Activated CD8-positive, alpha-beta memory T cell treated with anti-CD3 and anti-CD28 coated beads, Interleukin-2, amount 50 U/mL, for 4 hours (primary cell): ENCODE measurements around the gene TCAIM.

Source experiments
- DNase-seq: peaks from one replicate; pipeline ENCODE4 v3.0.0-alpha.2; 2020

TCAIM gene, protein sequence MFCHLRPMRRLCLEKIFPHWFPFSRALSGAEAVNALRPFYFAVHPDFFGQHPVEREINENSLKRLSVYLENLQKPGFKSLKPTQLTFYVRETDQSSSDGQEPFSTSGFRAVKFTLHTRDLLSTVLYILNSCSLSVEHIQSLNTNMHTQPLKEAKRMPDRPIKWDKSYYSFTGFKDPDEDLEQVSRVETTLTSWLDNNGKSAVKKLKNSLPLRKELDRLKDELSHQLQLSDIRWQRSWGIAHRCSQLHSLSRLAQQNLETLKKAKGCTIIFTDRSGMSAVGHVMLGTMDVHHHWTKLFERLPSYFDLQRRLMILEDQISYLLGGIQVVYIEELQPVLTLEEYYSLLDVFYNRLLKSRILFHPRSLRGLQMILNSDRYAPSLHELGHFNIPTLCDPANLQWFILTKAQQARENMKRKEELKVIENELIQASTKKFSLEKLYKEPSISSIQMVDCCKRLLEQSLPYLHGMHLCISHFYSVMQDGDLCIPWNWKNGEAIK

DNA sequence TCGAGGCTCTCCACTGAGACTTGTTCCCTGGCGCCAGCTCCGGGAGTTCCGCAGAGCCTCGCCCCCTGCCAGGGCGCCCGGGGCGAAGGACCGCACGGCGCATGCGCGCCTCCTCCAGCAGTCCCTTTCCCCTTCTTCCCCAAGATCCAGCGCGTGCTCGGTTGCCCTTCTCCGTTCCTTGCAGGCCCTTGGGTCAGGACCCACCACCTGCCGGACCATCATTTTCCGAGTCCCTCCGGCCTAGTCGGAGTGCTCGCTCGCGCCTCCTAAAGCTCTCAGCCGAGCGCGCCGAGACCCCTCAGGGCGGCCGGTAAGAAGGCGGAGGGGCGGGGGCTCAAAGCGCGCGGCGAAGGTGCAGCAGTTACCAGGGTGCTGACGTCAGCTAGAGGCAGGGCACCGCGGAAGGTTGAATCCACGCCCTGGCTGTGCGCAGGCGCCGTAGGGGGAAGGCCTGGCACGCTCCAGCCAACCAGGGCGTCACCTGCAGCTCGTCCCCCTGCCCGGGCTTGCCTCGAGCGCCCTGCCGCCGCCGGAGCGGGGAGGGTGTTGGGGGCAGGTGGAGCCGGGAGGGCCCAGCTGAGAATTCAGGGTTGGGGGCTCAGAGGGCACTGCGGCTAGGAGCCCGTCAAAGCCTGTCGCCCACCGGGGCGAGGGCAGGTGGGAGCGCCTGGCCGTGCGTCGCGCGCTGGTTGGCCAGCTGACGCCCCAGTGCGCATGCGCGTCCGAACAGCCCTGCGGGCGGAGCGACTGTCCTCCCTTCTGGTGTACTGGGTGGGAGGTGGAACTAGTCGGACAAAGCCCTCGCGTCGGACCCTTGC is at the start of gene TCAIM:
Gene TCAIM (plus strand): TSS at position 757 of the 818 bp plus-strand sequence. CDS start 16,017 bp downstream, outside the sequence.
- DNase-seq: peak; percentile 99

DNA sequence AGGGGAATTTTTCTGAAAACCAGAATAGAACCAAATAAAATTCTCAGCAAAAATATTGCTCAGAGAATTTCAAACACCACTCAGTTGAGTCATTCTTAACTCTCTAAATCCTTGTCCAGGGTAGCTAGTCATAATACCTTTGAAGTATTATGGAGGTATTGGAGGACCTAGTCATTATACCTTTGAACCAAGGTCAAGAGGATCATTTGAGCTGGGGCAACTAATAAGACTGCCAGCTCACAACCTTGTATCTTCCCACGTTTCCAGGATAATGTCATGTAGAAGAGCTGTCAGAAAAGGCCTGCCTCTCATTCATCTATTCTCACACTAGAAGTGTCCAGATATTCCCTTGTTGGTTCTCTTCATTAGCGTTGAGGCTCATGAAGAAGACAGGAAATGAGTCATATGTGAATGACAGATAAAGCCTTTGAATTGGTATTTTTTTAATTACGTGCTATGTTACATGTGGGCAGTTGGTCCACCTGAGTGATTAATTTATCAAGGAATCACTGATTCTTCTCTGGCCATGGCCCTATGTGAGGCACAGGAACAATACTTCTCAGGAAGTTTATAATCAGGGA is 48.6 kb upstream of the TCAIM start:
- no peak for DNase-seq

GRCh38 chr3:44292276-44292675 is 46.3 kb upstream of the TCAIM start:
- DNase-seq: no peak

GRCh38 chr3:44292947-44293346 is 45.6 kb upstream of the TCAIM start:
- DNase-seq: no peak

DNA sequence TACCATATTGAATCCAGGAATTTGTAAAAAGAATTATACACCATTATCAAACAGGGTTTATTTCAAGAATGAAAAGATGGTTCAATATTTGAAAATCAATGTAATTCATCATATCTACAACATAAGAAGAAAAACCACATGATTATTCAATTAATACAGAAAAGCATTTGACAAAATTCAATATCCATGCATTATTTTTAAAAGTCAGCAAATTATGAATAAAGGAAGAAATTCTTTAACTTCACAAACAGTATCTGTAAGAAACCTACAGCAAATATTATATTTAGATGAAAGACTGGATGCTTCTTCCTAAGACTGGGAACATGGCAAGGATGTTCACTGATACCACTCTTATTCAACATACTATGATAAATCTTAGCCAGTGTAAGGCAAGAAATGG is 41.3 kb upstream of the TCAIM start:
- DNase-seq: no peak

- no peak for DNase-seq
Measured at GRCh38 chr3:44301746-44302145, 36.8 kb upstream of the TCAIM start.

DNA sequence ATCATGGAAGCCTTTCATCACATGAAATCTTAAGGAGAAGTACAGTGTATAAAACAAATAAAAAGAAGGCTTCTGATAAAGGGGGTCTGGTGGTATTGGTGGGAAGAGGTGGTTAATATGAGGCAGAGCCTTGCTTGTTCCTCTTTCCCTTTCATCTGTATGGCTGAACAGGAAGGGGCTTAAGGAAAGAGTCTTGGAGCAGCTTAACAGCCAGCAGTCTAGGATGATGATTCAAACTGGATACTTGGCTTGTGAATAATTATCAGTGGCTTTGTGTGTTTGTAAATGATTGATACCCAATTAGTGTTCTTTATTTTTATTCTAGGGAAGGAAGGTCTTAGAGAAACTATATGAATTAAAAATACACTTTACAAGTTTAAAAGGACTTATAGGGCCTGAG is 29.1 kb upstream of the TCAIM start:
- DNase-seq: no peak

GRCh38 chr3:44318891-44319311 is 19.7 kb upstream of the TCAIM start:
- DNase-seq: no peak

GRCh38 chr3:44321335-44321734 is 17.2 kb upstream of the TCAIM start:
- no peak for DNase-seq

- DNase-seq: peak; percentile 55
Measured at GRCh38 chr3:44323341-44323955, 15.1 kb upstream of the TCAIM start.

- no peak for DNase-seq
Measured at GRCh38 chr3:44324584-44324983, 14.0 kb upstream of the TCAIM start.

DNA sequence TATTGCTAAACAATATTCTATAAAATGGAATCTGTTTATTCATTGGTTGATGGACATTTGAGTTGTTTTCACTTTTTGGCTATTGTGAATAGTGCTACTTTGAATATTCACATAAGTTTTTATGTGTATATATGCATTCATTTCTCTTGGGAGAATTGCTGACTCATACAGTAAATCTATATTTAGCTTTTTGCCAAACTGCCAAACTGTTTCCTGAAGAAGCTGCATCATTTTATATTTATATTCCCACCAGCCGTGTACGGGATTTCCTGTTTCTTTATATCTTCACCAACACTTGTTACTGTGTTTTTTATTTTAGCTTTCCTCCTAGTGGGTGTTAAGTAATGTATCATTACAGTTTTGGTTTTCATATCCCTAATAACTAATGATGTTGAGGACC is 12.5 kb upstream of the TCAIM start:
- no peak for DNase-seq

- no peak for DNase-seq
Measured at GRCh38 chr3:44326515-44326914, 12.1 kb upstream of the TCAIM start.

DNA sequence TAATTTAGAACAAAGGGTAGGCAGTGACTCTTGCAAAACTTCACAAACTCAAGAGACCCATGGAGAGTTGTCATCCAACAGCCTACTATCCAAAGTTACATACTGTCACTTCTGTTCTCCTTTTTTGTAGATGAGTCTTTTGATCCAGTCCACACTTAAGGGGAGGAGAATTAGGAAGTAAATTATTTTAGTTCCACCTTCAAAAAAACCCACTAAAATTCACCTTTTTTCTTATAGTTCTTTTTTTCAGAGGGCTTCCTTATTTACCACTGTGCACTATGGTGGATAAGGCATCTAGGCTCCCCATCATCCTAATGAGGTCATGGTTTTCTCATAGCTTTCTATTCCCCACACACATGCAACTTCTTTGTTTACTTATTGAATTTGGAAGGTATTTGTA is 8.6 kb upstream of the TCAIM start:
- DNase-seq: no peak

DNA sequence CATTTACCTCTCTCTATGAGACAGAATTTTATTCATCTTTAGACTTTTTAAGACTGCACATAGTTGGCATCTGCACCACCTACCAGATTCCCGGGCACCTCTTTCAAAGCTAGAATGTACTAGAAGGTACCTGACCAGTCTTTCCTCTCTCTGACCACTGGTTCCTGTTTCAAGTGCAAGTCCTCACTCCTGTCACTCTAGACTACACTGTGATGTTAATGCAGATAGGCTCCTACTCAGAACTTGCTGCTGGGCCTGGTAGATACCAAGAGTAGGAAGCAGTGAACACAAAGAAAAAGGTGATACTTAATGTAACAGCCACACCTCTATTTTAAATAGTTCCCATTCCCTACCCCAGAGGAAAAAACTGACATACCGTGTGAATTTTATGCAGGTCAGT is 8.1 kb upstream of the TCAIM start:
- DNase-seq: no peak

DNA sequence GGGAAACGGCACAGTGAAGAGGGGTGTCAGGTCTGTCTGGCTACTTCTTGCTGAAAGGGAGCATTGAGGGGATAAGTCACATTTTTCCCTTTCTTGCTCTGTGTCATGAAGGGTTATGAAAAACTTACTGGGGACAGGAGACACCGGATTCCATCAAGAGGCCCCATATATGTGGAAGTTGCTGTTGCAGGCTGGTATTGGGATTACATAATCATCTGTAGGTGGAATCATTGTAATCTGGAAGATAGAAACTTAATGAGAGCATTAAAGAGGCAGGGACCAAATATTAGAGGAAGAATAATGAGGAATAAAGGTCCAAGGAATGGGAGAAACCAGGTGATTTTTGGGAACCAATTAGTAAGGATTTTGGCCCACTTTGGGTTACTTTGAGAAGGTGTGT is 4.2 kb upstream of the TCAIM start:
- no peak for DNase-seq

DNA sequence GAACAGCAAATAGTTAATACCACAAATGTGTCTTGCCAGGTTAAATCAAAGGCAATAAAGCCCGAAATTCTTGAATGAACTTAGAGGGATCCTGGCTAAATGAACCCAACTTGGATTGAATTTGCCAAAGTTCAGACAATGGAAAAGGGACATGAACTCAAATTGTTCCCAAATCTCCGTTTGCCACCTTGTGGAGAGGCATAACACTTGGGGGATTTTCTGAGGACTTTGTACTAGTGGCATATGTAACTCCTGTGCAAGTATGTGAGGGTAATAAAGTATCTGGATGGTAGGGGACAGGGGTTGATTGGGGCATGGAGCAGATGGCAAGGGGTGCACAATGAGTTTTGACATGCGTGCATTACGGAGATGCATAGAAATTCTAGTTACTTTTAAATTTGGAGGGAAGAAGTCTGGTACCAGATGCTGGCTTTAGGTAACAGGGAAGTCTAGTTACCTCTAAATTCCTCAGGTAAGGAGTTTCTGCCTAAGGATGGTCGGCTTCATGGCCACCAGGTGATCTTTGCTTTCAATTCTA is 1.2 kb upstream of the TCAIM start:
- no peak for DNase-seq

DNA sequence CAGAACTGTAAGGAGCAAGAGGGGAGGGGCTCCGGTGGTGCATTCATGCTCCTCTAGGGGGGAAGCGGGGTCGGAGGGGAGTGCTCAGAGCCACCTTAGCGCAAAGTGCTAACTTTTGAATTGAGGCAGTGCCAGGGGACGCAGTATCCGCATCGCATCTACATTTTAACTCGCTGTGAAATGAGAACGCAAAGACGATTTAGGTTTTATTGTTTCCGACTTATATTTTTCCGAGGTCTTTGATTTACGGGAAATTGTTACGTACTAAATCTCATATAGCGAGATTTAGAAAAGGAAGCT is 212 bp downstream of the TCAIM start:
- no peak for DNase-seq

DNA sequence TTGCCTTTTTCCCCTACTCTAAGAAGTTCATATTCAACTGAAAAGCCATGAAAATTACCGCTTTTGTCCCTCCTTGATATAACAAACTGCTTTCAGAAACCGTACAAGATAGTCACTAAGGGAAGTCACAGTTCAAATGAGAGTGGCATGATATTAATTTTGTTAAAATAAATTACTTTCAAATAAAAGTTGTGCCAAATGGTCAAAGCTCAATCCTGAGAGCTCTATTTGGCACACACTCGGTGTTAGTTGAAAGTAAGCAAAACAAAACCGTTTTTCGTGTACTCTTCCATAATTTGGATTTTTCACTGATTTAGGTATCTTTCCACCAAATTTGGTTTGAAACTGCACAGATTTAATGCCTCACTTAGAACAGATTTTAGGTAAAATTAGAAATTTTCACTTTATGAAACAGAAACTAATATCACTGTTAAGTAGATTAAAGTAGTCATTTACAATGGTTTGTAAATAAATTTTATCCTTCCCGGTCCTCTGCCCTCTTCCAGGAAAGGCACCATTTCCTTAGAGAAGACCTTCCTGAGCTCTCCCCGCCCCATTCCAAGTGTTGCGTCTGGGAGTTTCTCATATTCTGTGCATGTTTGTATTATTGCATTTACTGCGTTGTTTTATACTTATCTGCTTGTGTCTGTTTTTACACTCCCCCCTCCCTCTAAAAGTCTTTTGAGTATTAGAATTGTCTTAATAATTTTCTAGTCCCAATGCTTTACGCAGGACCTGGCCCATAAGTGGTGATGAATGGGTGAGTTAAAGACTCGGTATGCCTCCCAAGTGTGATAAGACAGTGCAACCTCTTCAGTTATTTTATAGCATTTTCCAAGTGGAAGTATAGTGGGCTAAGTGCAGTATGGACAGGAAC is 853 bp downstream of the TCAIM start:
- DNase-seq: no peak

DNA sequence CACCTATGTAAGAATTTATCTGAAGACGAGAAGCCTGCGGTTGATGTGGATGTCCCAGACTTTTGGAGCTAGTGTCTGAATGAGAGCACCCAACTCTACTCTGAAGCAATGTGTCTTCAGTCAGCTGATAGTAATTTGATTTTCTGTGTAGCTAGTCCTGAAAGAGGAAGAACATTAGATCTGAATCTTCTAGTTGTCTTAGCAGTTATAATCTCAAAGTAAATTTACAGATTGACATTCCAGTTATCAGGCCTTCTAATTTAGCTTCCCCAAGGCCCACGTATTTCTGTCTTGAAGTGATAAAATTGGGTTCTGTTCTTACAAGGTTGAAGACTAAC is 1.5 kb downstream of the TCAIM start:
- no peak for DNase-seq

DNA sequence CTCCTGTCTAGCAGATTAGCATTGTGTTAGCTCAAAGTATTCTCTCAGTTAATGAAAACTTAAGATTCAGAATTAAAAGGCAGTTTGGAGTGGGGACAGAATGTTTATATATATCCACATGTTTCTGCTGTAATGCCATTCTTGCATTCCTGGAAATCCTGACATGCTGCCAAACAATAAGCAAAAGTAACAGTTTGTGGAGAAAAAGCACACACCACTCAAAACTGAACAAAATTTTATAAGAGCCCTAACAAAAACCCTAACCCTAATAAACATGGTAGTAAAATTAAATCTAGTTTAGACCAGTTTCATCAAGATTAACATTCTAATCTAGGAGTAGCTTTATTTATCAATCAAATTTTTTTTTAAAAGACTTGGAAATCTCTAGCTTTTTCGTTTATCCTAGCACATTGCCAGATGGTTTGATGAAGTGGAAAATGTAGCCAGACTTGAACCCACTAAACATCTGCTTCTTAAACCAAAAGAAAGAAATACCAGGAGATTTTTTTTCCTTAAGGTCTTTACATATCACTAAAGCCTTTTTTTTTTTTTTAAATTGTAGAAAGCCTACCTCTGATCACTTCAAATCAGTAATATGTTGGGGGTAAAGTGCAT is 3.7 kb downstream of the TCAIM start:
- DNase-seq: no peak

- no peak for DNase-seq
Measured at GRCh38 chr3:44343421-44343820, 4.9 kb downstream of the TCAIM start.
